ENCODE measurements around the gene TRPC4AP. TPM values are rescaled to one million over a fixed set of nuclear protein-coding genes. Genes with fewer than 3 reads are reported as not detected.

Gene TRPC4AP
- total RNA-seq, 2 experiments from 2014 or later: 31.9 to 38.8 TPM

GRCh38 chr20:35021063-35021462, 71.5 kb downstream of the TRPC4AP start:
- Histone ChIP-seq H4K20me1 (ENCODE audit: insufficient read depth, low read length) (no peaks in the 10 kb centered on the region), H3K9me3 (ENCODE audit: low read length) (no peaks in the 10 kb centered on the region), H3K36me3 (ENCODE audit: insufficient read depth, low read length) (peaks cover 54% of the 10 kb centered on the region), H3K79me2 (ENCODE audit: insufficient read depth, low read depth, low read length) (no peaks in the 10 kb centered on the region), H3K4me3 (ENCODE audit: low read depth, low read length, poor library complexity, severe bottlenecking) (no peak overlapping the region), H3K27ac (ENCODE audit: low read depth, low read length, poor library complexity, severe bottlenecking) (no peak overlapping the region), H3K9me2 (ENCODE audit: insufficient read depth, low read length) (no peaks in the 10 kb centered on the region), H2AFZ (ENCODE audit: low read length) (no peak overlapping the region), H3K4me2 (ENCODE audit: low read length) (no peak overlapping the region), H3K4me1 (ENCODE audit: insufficient read depth, low read length, poor library complexity, severe bottlenecking) (no peaks in the 10 kb centered on the region)
- ChIA-PET POLR2A (no interaction called here), CTCF (ENCODE audit: unreplicated experiment) (no interaction called here)
- intact Hi-C loops (cut with micrococcal nuclease; ENCODE audit: unreplicated experiment): no loop called here
- DNase-seq (ENCODE audit: low spot score): no peak
- BruUV-seq (replicated peaks): no TSS peak
- TF ChIP-seq CTCF (conservative IDR thresholded peaks at IDR 0.05; ENCODE audit: low read length) (no peak), EZH2phosphoT487 (IDR thresholded peaks at IDR 0.05; ENCODE audit: borderline replicate concordance, low read depth, low read length) (no peak)

GRCh38 chr20:35020108-35020928, 72.3 kb downstream of the TRPC4AP start:
- Histone ChIP-seq H3K9me2 (ENCODE audit: insufficient read depth, low read length) (no peaks in the 10 kb centered on the region), H3K79me2 (ENCODE audit: insufficient read depth, low read depth, low read length) (no peaks in the 10 kb centered on the region), H3K4me1 (ENCODE audit: insufficient read depth, low read length, poor library complexity, severe bottlenecking) (no peaks in the 10 kb centered on the region), H4K20me1 (ENCODE audit: insufficient read depth, low read length) (no peaks in the 10 kb centered on the region), H3K4me3 (ENCODE audit: low read depth, low read length, poor library complexity, severe bottlenecking) (no peak overlapping the region), H2AFZ (ENCODE audit: low read length) (no peak overlapping the region), H3K4me2 (ENCODE audit: low read length) (no peak overlapping the region), H3K36me3 (ENCODE audit: insufficient read depth, low read length) (peaks cover 54% of the 10 kb centered on the region), H3K9me3 (ENCODE audit: low read length) (no peaks in the 10 kb centered on the region), H3K27ac (ENCODE audit: low read depth, low read length, poor library complexity, severe bottlenecking) (no peak overlapping the region)
- ChIA-PET POLR2A (no interaction called here), CTCF (ENCODE audit: unreplicated experiment) (no interaction called here)
- TF ChIP-seq CTCF (conservative IDR thresholded peaks at IDR 0.05; ENCODE audit: low read length) (no peak), EZH2phosphoT487 (IDR thresholded peaks at IDR 0.05; ENCODE audit: borderline replicate concordance, low read depth, low read length) (no peak)
- intact Hi-C loops (cut with micrococcal nuclease; ENCODE audit: unreplicated experiment): no loop called here
- DNase-seq (ENCODE audit: low spot score): no peak
- BruUV-seq (replicated peaks): no TSS peak

Measured in OCI-LY7 (cell line).